Measurements from ENCODE around the gene ARHGAP9. TPM values are rescaled to one million over a fixed set of nuclear protein-coding genes. Genes with fewer than 3 reads are reported as not detected.

The ARHGAP9 gene
- total RNA-seq, 1 experiment from 2014 or later, result 0.92 TPM

- no peaks in the 10 kb centered on the region for H3K9me3 ChIP-seq (ENCODE audit: control insufficient read depth, insufficient read depth, low read depth, low read length)
- CTCF ChIA-PET, result interaction anchor here (1.2 kb wide), 1 partner anchor 9 kb away, joined by 3 read pairs; no protein-coding TSS in a partner anchor
- H3K4me1 ChIP-seq (ENCODE audit: control insufficient read depth, insufficient read depth, low read length), result no peaks in the 10 kb centered on the region
- no peaks in the 10 kb centered on the region for H3K36me3 ChIP-seq (ENCODE audit: control insufficient read depth, insufficient read depth, low read length)
- intact Hi-C loops (cut with micrococcal nuclease; ENCODE audit: unreplicated experiment), result loop anchor here (5.0 kb wide), 1 partner anchor 188 kb away; no protein-coding TSS in a partner anchor
- DNase-seq (ENCODE audit: low read depth, low spot score) (no peak), ATAC-seq (no peak)
- H3K27me3 ChIP-seq (ENCODE audit: control insufficient read depth, insufficient read depth, low read length), result no peaks in the 10 kb centered on the region
- in situ Hi-C loops (cut with HindIII; ENCODE audit: low pct_unique_long_range_greater_than_20kb, low sequenced_read_pairs), result no loop called here
- POLR2A ChIA-PET, result no interaction called here
- H3K4me3 ChIP-seq (ENCODE audit: low read depth in 2 of 2, low read length in 2 of 2), result no peak overlapping the region
- TF ChIP-seq POLR2AphosphoS5 (IDR thresholded peaks at IDR 0.05; ENCODE audit: low read depth, low read length), result no peak
- no peak for TF ChIP-seq SIN3A (IDR thresholded peaks at IDR 0.05; ENCODE audit: borderline replicate concordance, insufficient read depth, low read depth, low read length)
- TF ChIP-seq CTCF (IDR thresholded peaks at IDR 0.05), result no peak
- no peak for TF ChIP-seq TCF7L2 (IDR thresholded peaks at IDR 0.05; ENCODE audit: low read depth, low read length)
- no peak for TF ChIP-seq REST (IDR thresholded peaks at IDR 0.05; ENCODE audit: insufficient read depth in 1 of 2, low read depth in 2 of 2, low read length in 1 of 2)
- H3K27ac ChIP-seq (ENCODE audit: low read length), result no peak overlapping the region
- no TSS peak for BruUV-seq (replicated peaks)
Measured at GRCh38 chr12:57450057-57450456, 29.6 kb downstream of the ARHGAP9 start.

GRCh38 chr12:57449375-57449774 lies 30.3 kb downstream of the ARHGAP9 start:
- in situ Hi-C loops (cut with HindIII; ENCODE audit: low pct_unique_long_range_greater_than_20kb, low sequenced_read_pairs) (no loop called here), intact Hi-C loops (cut with micrococcal nuclease; ENCODE audit: unreplicated experiment) (no loop called here)
- BruUV-seq (replicated peaks), result no TSS peak
- DNase-seq (ENCODE audit: low read depth, low spot score), result no peak
- Histone ChIP-seq H3K27me3 (ENCODE audit: control insufficient read depth, insufficient read depth, low read length) (no peaks in the 10 kb centered on the region), H3K27ac (ENCODE audit: low read length) (no peak overlapping the region), H3K9me3 (ENCODE audit: control insufficient read depth, insufficient read depth, low read depth, low read length) (no peaks in the 10 kb centered on the region), H3K36me3 (ENCODE audit: control insufficient read depth, insufficient read depth, low read length) (no peaks in the 10 kb centered on the region), H3K4me1 (ENCODE audit: control insufficient read depth, insufficient read depth, low read length) (no peaks in the 10 kb centered on the region), H3K4me3 (ENCODE audit: low read depth in 2 of 2, low read length in 2 of 2) (no peak overlapping the region)
- ChIA-PET CTCF (no interaction called here), POLR2A (no interaction called here)
- ATAC-seq, result no peak
- TF ChIP-seq REST (IDR thresholded peaks at IDR 0.05; ENCODE audit: insufficient read depth in 1 of 2, low read depth in 2 of 2, low read length in 1 of 2) (no peak), TCF7L2 (IDR thresholded peaks at IDR 0.05; ENCODE audit: low read depth, low read length) (no peak), CTCF (IDR thresholded peaks at IDR 0.05) (no peak), POLR2AphosphoS5 (IDR thresholded peaks at IDR 0.05; ENCODE audit: low read depth, low read length) (no peak), SIN3A (IDR thresholded peaks at IDR 0.05; ENCODE audit: borderline replicate concordance, insufficient read depth, low read depth, low read length) (no peak)
